Measurements from ENCODE around the gene FERMT3.

- TF ChIP-seq, protein P1, sequence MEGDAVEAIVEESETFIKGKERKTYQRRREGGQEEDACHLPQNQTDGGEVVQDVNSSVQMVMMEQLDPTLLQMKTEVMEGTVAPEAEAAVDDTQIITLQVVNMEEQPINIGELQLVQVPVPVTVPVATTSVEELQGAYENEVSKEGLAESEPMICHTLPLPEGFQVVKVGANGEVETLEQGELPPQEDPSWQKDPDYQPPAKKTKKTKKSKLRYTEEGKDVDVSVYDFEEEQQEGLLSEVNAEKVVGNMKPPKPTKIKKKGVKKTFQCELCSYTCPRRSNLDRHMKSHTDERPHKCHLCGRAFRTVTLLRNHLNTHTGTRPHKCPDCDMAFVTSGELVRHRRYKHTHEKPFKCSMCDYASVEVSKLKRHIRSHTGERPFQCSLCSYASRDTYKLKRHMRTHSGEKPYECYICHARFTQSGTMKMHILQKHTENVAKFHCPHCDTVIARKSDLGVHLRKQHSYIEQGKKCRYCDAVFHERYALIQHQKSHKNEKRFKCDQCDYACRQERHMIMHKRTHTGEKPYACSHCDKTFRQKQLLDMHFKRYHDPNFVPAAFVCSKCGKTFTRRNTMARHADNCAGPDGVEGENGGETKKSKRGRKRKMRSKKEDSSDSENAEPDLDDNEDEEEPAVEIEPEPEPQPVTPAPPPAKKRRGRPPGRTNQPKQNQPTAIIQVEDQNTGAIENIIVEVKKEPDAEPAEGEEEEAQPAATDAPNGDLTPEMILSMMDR (IDR thresholded peaks at IDR 0.05; ENCODE audit: extremely low read depth in 1 of 2, insufficient read depth in 1 of 2, low read depth in 1 of 2, low read length in 2 of 2) = no peak
- no peak for TF ChIP-seq POLR2A (IDR thresholded peaks at IDR 0.05; ENCODE audit: low read depth, low read length)
- TF ChIP-seq EZH2 (IDR thresholded peaks at IDR 0.05; ENCODE audit: borderline replicate concordance, low read depth, low read length, severe bottlenecking) = no peak
- no peak for TF ChIP-seq POLR2AphosphoS5 (IDR thresholded peaks at IDR 0.05; ENCODE audit: insufficient read depth, low read depth, low read length)
- TF ChIP-seq, protein P2, sequence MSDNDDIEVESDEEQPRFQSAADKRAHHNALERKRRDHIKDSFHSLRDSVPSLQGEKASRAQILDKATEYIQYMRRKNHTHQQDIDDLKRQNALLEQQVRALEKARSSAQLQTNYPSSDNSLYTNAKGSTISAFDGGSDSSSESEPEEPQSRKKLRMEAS (IDR thresholded peaks at IDR 0.05; ENCODE audit: insufficient read depth, insufficient read length) = no peak
Measured at GRCh38 chr11:64210301-64211020, 3.9 kb downstream of the FERMT3 start.

All from endothelial cell of umbilical vein (primary cell).